Transverse colon (tissue), 3 donors: ENCODE data around the gene GNG12.

Experiments used
- EP300 ChIP-seq: sonication (generic); formaldehyde crosslinking; IDR thresholded peaks from one replicate; pipeline ENCODE4 v1.6.1; 2017; ENCODE audit warnings: antibody characterized with exemption, low read depth
- POLR2A ChIP-seq: fragments of 450-650 bp; IDR thresholded peaks from one replicate; pipeline ENCODE4 v1.6.1; 2016; ENCODE audit warnings: antibody characterized with exemption, mild to moderate bottlenecking, moderate library complexity
- TF ChIP-seq, protein P1 (sequence below), 5 experiments: fragments of 200-600 bp in 3 of 5; fragments of 450-650 bp in 2 of 5; sonication (generic) in 3 of 5; IDR thresholded peaks; 1 replicate in 2 of 5; 2 replicates in 3 of 5; pipeline ENCODE4 v1.5.1; 2016 to 2017; ENCODE audit warnings: antibody characterized with exemption in 5 of 5, inconsistent platforms in 3 of 5, mild to moderate bottlenecking in 2 of 5, moderate library complexity in 1 of 5

DNA sequence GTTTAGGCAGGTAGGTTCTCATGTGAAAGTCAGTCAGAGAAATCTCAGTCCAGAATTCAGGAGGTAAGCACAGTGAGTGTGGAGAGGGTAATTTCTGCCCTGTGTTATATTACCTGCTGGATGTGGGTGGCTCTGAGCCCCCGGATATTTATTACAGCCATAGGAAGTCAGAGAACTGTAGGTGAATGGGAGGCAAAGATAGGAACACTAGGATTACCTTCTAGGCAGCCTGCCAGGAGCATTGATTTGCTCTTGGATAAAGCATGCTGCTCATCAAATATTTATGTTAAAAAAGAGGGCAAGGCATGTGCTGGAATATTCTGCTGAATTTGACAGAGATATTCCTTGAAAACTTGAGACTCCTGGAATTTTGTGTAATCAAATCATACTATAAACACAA is 8.5 kb downstream of the GNG12 start:
- TF ChIP-seq, protein P1, sequence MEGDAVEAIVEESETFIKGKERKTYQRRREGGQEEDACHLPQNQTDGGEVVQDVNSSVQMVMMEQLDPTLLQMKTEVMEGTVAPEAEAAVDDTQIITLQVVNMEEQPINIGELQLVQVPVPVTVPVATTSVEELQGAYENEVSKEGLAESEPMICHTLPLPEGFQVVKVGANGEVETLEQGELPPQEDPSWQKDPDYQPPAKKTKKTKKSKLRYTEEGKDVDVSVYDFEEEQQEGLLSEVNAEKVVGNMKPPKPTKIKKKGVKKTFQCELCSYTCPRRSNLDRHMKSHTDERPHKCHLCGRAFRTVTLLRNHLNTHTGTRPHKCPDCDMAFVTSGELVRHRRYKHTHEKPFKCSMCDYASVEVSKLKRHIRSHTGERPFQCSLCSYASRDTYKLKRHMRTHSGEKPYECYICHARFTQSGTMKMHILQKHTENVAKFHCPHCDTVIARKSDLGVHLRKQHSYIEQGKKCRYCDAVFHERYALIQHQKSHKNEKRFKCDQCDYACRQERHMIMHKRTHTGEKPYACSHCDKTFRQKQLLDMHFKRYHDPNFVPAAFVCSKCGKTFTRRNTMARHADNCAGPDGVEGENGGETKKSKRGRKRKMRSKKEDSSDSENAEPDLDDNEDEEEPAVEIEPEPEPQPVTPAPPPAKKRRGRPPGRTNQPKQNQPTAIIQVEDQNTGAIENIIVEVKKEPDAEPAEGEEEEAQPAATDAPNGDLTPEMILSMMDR (IDR thresholded peaks at IDR 0.05) = no peak
- TF ChIP-seq POLR2A (peak; percentile 29), EP300 (no peak)
